OCI-LY1 (cell line): ENCODE results near the gene FFAR2.

Experiments
- H2AFZ ChIP-seq: fragments of 200-600 bp; sonication (generic), shearing (Covaris generic); 2 replicates; pipeline ENCODE4 v1.6.0; 2014; ENCODE audit warnings: antibody characterized with exemption, mild to moderate bottlenecking, low read length
- H3F3A ChIP-seq: fragments of 200-600 bp; sonication (generic), shearing (Covaris generic); 2 replicates; pipeline ENCODE4 v1.6.0; 2014; ENCODE audit warnings: mild to moderate bottlenecking, antibody characterized with exemption, low read length, moderate library complexity; ENCODE audit not compliant: insufficient read depth
- H3K27ac ChIP-seq: fragments of 200-600 bp; sonication (generic); 2 replicates; pipeline ENCODE4 v1.5.1; 2014; ENCODE audit warnings: low read length, mixed run types, mild to moderate bottlenecking, low read depth; ENCODE audit not compliant: poor library complexity, severe bottlenecking
- H3K27me3 ChIP-seq: fragments of 200-600 bp; sonication (generic); 2 replicates; pipeline ENCODE4 v1.6.0; 2014; ENCODE audit warnings: antibody characterized with exemption, mild to moderate bottlenecking, low read length, moderate library complexity; ENCODE audit not compliant: insufficient read depth
- H3K36me3 ChIP-seq: fragments of 200-600 bp; sonication (generic); 2 replicates; pipeline ENCODE4 v1.6.1; 2014; ENCODE audit warnings: mild to moderate bottlenecking, antibody characterized with exemption, low read length, moderate library complexity, mixed read lengths; ENCODE audit not compliant: insufficient read depth
- H3K4me1 ChIP-seq: fragments of 200-600 bp; sonication (generic); 2 replicates; pipeline ENCODE4 v1.5.1; 2014; ENCODE audit warnings: mild to moderate bottlenecking, low read length, moderate library complexity; ENCODE audit not compliant: insufficient read depth, severe bottlenecking
- H3K4me2 ChIP-seq: fragments of 200-600 bp; sonication (generic), shearing (Covaris generic); 2 replicates; pipeline ENCODE4 v1.6.1; 2014; ENCODE audit warnings: low read length
- H3K4me3 ChIP-seq: fragments of 200-600 bp; sonication (generic); 2 replicates; pipeline ENCODE4 v1.5.1; 2014; ENCODE audit warnings: low read length, low read depth, mild to moderate bottlenecking, mixed read lengths; ENCODE audit not compliant: poor library complexity, severe bottlenecking
- H3K79me2 ChIP-seq: fragments of 200-600 bp; shearing (Covaris generic); 2 replicates; pipeline ENCODE4 v1.6.1; 2016; ENCODE audit warnings: mixed run types, low read length, mixed read lengths; ENCODE audit not compliant: insufficient read depth
- H3K9ac ChIP-seq: fragments of 200-600 bp; sonication (generic), shearing (Covaris generic); 2 replicates; pipeline ENCODE4 v1.6.1; 2014; ENCODE audit warnings: mild to moderate bottlenecking, low read length, mixed read lengths
- H3K9me2 ChIP-seq: fragments of 200-600 bp; sonication (generic), shearing (Covaris generic); 2 replicates; pipeline ENCODE4 v1.6.1; 2014; ENCODE audit warnings: low read depth, mild to moderate bottlenecking, low read length, mixed read lengths
- H3K9me3 ChIP-seq: fragments of 200-600 bp; shearing (Covaris generic); 2 replicates; pipeline ENCODE4 v1.6.1; 2014; ENCODE audit warnings: low read length, mixed read lengths
- H4K20me1 ChIP-seq: fragments of 200-600 bp; sonication (generic), shearing (Covaris generic); 2 replicates; pipeline ENCODE4 v1.6.0; 2016; ENCODE audit warnings: mild to moderate bottlenecking, low read length; ENCODE audit not compliant: insufficient read depth
- CTCF ChIP-seq: fragments of 200-600 bp; sonication (generic), shearing (Covaris generic); IDR thresholded peaks from 2 replicates; pipeline ENCODE4 v1.5.1; 2017; ENCODE audit warnings: mild to moderate bottlenecking, antibody characterized with exemption, low read length, moderate library complexity, mixed read lengths
- EZH2 ChIP-seq: fragments of 200-600 bp; sonication (generic), shearing (Covaris generic); IDR thresholded peaks from 2 replicates; pipeline ENCODE4 v1.8.0; 2017; ENCODE audit warnings: borderline replicate concordance, mixed run types, mild to moderate bottlenecking, antibody characterized with exemption, low read length, moderate library complexity, mixed read lengths

Gene FFAR2

GRCh38 chr19:35444735-35445134, 3.3 kb upstream of the FFAR2 start:
- H3K36me3 ChIP-seq: no peaks in the 10 kb centered on the region
- H3F3A ChIP-seq: no peaks in the 10 kb centered on the region
- no peak overlapping the region for H3K27ac ChIP-seq
- no peaks in the 10 kb centered on the region for H4K20me1 ChIP-seq
- no peak for TF ChIP-seq CTCF
- TF ChIP-seq EZH2: no peak
- H3K9ac ChIP-seq: no peak overlapping the region
- H3K4me3 ChIP-seq: no peak overlapping the region
- no peaks in the 10 kb centered on the region for H3K9me3 ChIP-seq
- no peak overlapping the region for H3K4me2 ChIP-seq
- H2AFZ ChIP-seq: no peak overlapping the region
- H3K27me3 ChIP-seq: peaks cover 14% of the 10 kb centered on the region; the same call in 1 of the 2 replicates
- H3K79me2 ChIP-seq: no peaks in the 10 kb centered on the region
- no peaks in the 10 kb centered on the region for H3K9me2 ChIP-seq
- no peaks in the 10 kb centered on the region for H3K4me1 ChIP-seq

- H3K9me2 ChIP-seq: no peaks in the 10 kb centered on the region
- no peaks in the 10 kb centered on the region for H4K20me1 ChIP-seq
- no peak overlapping the region for H3K4me3 ChIP-seq
- H3K27me3 ChIP-seq: peaks cover 19% of the 10 kb centered on the region; the same call in 1 of the 2 replicates
- TF ChIP-seq CTCF: no peak
- no peak for TF ChIP-seq EZH2
- H3K9ac ChIP-seq: no peak overlapping the region
- no peak overlapping the region for H3K4me2 ChIP-seq
- H2AFZ ChIP-seq: no peak overlapping the region
- no peaks in the 10 kb centered on the region for H3K36me3 ChIP-seq
- H3F3A ChIP-seq: no peaks in the 10 kb centered on the region
- no peaks in the 10 kb centered on the region for H3K9me3 ChIP-seq
- no peaks in the 10 kb centered on the region for H3K79me2 ChIP-seq
- no peak overlapping the region for H3K27ac ChIP-seq
- no peaks in the 10 kb centered on the region for H3K4me1 ChIP-seq
Observed at GRCh38 chr19:35445826-35446593, 2.0 kb upstream of the FFAR2 start.

DNA sequence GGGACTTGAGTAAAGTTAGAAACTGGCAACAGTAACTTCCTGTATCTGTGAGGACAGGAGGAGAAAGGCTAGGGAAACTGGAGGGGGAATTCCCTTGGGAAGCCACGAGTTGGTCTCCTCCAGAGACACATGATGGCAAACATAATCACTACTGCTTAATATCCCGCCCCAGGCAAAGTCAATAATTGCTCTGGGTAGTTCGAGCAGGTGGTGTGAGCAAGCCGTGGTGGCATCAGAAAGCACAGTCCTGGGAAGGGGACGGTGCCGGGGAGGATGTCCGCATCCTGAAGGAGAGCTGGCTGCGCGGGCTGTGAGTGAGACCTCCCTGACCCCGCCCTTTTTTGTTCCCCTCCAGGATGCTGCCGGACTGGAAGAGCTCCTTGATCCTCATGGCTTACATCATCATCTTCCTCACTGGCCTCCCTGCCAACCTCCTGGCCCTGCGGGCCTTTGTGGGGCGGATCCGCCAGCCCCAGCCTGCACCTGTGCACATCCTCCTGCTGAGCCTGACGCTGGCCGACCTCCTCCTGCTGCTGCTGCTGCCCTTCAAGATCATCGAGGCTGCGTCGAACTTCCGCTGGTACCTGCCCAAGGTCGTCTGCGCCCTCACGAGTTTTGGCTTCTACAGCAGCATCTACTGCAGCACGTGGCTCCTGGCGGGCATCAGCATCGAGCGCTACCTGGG, 1.4 kb downstream of the FFAR2 start:
- Histone ChIP-seq H3K9ac (no peak overlapping the region), H3K36me3 (no peaks in the 10 kb centered on the region), H3K4me3 (no peak overlapping the region), H2AFZ (no peak overlapping the region), H3F3A (no peaks in the 10 kb centered on the region), H3K4me2 (no peak overlapping the region), H3K9me3 (no peaks in the 10 kb centered on the region), H3K9me2 (no peaks in the 10 kb centered on the region), H3K4me1 (no peaks in the 10 kb centered on the region), H3K27me3 (peaks cover 13% of the 10 kb centered on the region; the same call in 1 of the 2 replicates), H3K79me2 (no peaks in the 10 kb centered on the region), H4K20me1 (no peaks in the 10 kb centered on the region), H3K27ac (no peak overlapping the region)
- no peak for TF ChIP-seq EZH2
- TF ChIP-seq CTCF: no peak
